BJ (cell line): ENCODE measurements around the gene CCDC141. TPM values are rescaled to one million over a fixed set of nuclear protein-coding genes. Genes with fewer than 3 reads are reported as not detected.

Source experiments
- CTCF ChIA-PET: fragments of 350-600 bp; formaldehyde crosslinking; extraction: SDS; loops from one replicate; lab custom pipeline; 2021; ENCODE audit warnings: antibody characterized with exemption, inconsistent platforms; lab: Yijun Ruan, JAX
- POLR2A ChIA-PET: fragments of 300-600 bp; sonication (Branson Sonifier 250); formaldehyde crosslinking; extraction: SDS; loops from one replicate; lab custom pipeline; 2021; ENCODE audit warnings: antibody characterized with exemption; lab: Charles Lee
- DNase-seq: peaks from one replicate; pipeline ENCODE4 v3.0.0-alpha.2; 2011; ENCODE audit warnings: low read depth
- H3K27me3 ChIP-seq: 2 replicates; pipeline ENCODE4 v1.6.0; 2011; ENCODE audit warnings: low read length; ENCODE audit not compliant: control insufficient read depth, insufficient read depth
- H3K36me3 ChIP-seq: 2 replicates; pipeline ENCODE4 v1.5.1; 2011; ENCODE audit warnings: low read length; ENCODE audit not compliant: control insufficient read depth, insufficient read depth
- H3K4me3 ChIP-seq: 2 replicates; pipeline ENCODE4 v1.5.1; 2011; ENCODE audit warnings: low read depth, mild to moderate bottlenecking, control low read depth, low read length
- CTCF ChIP-seq: IDR thresholded peaks from 2 replicates; pipeline ENCODE4 v1.5.1; 2011; ENCODE audit warnings: low read depth, mild to moderate bottlenecking, control low read depth, inconsistent platforms, low read length, moderate library complexity; ENCODE audit not compliant: insufficient read depth
- polyA plus RNA-seq: library from polyadenylated mRNA; depleted of rRNA; stranded (reverse); fragments of >200 nt; gene quantifications from 2 replicates; pipeline ENCODE4 v1.2.3, GENCODE V29; 2011

Gene CCDC141
- polyA plus RNA-seq, 1 experiment = not detected

DNA sequence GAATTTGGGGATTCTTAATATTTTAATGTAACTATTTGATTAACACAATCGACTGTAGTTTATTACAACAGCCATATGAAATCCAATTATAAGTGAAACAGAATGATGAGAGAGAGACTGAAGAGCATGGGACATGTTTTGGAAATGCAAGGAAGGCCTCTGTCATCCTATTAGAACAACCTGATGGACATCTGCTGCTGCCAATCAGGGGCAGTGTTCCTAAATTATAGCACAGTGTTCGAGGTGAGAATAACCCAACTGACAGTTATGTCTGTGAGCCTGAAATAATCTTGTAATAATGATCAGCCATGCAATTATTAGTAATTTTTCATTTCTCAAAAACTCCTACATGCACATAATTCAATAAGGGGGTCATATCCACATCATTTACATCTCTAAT is 73.6 kb downstream of the CCDC141 start:
- H3K27me3 ChIP-seq = no peaks in the 10 kb centered on the region
- no peak overlapping the region for H3K4me3 ChIP-seq
- H3K36me3 ChIP-seq = no peaks in the 10 kb centered on the region
- TF ChIP-seq CTCF = no peak
- DNase-seq = no peak
- ChIA-PET POLR2A (no interaction called here), CTCF (no interaction called here)

- DNase-seq = no peak
- no peak for TF ChIP-seq CTCF
- CTCF ChIA-PET = no interaction called here
- Histone ChIP-seq H3K27me3 (no peaks in the 10 kb centered on the region), H3K4me3 (no peak overlapping the region), H3K36me3 (no peaks in the 10 kb centered on the region)
- POLR2A ChIA-PET = no interaction called here
Observed at GRCh38 chr2:178962805-178963433, 87.0 kb downstream of the CCDC141 start.

DNA sequence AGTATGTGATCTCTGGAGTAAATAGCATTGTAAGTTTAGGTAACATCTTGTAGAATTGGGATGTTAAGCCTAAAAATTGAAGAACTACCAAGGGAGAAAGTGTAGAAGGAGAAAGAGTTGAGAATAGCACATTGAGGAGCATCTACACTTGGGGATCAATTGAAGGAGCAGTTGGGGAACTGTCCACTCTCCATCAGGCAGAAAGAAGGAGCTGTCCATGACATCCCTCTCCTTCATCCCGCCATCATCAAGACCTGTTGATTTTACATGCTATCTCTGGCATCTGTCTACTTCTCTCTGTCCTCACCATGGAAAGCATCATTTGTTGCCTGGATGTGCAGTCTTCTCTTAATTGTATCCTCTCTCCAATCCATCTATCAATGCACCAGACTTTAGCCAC is 87.8 kb downstream of the CCDC141 start:
- no peak for TF ChIP-seq CTCF
- CTCF ChIA-PET = no interaction called here

GRCh38 chr2:178954049-178954448 is 95.9 kb downstream of the CCDC141 start:
- Histone ChIP-seq H3K36me3 (no peaks in the 10 kb centered on the region), H3K4me3 (no peak overlapping the region), H3K27me3 (no peaks in the 10 kb centered on the region)
- ChIA-PET POLR2A (no interaction called here), CTCF (no interaction called here)
- no peak for DNase-seq
- no peak for TF ChIP-seq CTCF

More for the DNA sequence above, 87.8 kb downstream of the CCDC141 start:
- no peak for DNase-seq
- Histone ChIP-seq H3K36me3 (no peaks in the 10 kb centered on the region), H3K4me3 (no peak overlapping the region), H3K27me3 (no peaks in the 10 kb centered on the region)
- POLR2A ChIA-PET = no interaction called here

- Histone ChIP-seq H3K4me3 (no peak overlapping the region), H3K27me3 (no peaks in the 10 kb centered on the region), H3K36me3 (no peaks in the 10 kb centered on the region)
- ChIA-PET CTCF (no interaction called here), POLR2A (no interaction called here)
- no peak for DNase-seq
- no peak for TF ChIP-seq CTCF
Observed at GRCh38 chr2:178951266-178952006, 98.5 kb downstream of the CCDC141 start.
